ENCODE measurements around the gene KIF16B.

DNA sequence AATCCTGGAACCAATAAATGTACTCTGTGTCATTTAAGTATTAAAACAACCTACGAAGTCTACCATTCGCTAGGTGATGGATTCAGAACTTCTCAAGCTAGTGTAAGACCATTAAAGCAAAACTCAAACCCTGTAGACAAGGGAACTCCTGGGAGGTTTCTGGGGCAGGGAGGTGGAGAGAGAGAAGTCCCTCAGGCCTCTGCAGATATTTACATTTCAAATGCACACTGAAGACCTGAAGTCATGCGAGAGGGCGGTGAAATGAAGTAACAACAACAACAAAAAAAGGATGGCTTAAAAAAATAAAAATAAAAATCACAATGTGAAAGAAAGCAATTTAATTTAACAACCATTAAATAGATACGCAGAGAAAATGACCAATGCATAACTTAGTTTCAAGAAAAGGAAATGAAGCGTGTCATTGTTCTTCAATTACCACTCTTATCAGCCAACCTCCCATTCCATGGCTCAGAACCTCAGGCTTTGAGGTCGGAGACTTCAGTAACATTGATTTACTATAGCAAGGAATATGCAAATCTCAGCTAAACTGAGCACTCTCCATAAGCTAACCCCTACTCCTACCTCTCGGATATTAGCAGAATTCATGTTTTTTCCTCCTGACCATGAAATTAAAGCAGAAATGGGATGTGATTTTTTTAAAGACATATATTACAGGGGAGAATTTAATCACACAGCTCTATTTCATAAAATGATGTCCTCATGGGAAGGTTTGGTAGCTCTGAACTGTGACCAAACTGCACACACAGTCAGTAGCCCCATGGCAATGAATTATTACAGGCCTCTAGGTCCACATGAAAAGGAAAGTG lies 140.6 kb downstream of the KIF16B start:
- TF ChIP-seq, protein P1, sequence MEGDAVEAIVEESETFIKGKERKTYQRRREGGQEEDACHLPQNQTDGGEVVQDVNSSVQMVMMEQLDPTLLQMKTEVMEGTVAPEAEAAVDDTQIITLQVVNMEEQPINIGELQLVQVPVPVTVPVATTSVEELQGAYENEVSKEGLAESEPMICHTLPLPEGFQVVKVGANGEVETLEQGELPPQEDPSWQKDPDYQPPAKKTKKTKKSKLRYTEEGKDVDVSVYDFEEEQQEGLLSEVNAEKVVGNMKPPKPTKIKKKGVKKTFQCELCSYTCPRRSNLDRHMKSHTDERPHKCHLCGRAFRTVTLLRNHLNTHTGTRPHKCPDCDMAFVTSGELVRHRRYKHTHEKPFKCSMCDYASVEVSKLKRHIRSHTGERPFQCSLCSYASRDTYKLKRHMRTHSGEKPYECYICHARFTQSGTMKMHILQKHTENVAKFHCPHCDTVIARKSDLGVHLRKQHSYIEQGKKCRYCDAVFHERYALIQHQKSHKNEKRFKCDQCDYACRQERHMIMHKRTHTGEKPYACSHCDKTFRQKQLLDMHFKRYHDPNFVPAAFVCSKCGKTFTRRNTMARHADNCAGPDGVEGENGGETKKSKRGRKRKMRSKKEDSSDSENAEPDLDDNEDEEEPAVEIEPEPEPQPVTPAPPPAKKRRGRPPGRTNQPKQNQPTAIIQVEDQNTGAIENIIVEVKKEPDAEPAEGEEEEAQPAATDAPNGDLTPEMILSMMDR (IDR thresholded peaks at IDR 0.05; ENCODE audit: low read depth, low read length): no peak
- TF ChIP-seq EZH2phosphoT487 (IDR thresholded peaks at IDR 0.05; ENCODE audit: low read depth): no peak
